ENCODE measurements around the gene RPS3. TPM values are rescaled to one million over a fixed set of nuclear protein-coding genes. Genes with fewer than 3 reads are reported as not detected.

RPS3 gene
- polyA plus RNA-seq, 3 donors = 1,248 to 1,563 (median 1,448) TPM

GRCh38 chr11:75350743-75351540 lies 48.4 kb upstream of the RPS3 start:
- no peaks in the 10 kb centered on the region for H3K9me3 ChIP-seq (replicated peaks in 1 of 2; ENCODE audit: control insufficient read depth in 1 of 2, insufficient read depth in 1 of 2, low read length in 2 of 2)
- H3K4me2 ChIP-seq (replicated peaks; ENCODE audit: extremely low read depth, low read length, poor library complexity, severe bottlenecking) = peak overlapping the region; percentile 86
- H3K27ac ChIP-seq (ENCODE audit: low read depth in 1 of 2, low read length in 2 of 2) = peak overlapping the region; percentile 85 to 94
- H2AFZ ChIP-seq (ENCODE audit: insufficient read depth, low read depth, low read length, poor library complexity, severe bottlenecking) = peak overlapping the region; percentile 63
- H3K79me2 ChIP-seq (ENCODE audit: insufficient read depth, low read length) = peaks cover 73% of the 10 kb centered on the region
- DNase-seq = peak in 2 of 3 donors; percentile 33 to 68
- peaks cover 6 to 23% of the 10 kb centered on the region in 2 donors for H3K36me3 ChIP-seq (replicated peaks in 1 of 2; ENCODE audit: control insufficient read depth in 1 of 2, insufficient read depth in 2 of 2, low read length in 2 of 2)
- Mint-ChIP-seq H3K36me3 (peaks cover 25 to 43% of the 10 kb centered on the region in 2 donors), H3K4me1 (peaks cover 77% of the 10 kb centered on the region), H3K27ac (peak overlapping the region; percentile 91 to 98 (median 97)), H3K9me3 (peaks cover 0 to 4% (median 0%) of the 10 kb centered on the region in 7 donors), H3K27me3 (ENCODE audit: low read depth in 3 of 3) (no peaks in the 10 kb centered on the region), H3K4me3 (peak overlapping the region; percentile 97 to 99)
- peaks cover 56 to 72% of the 10 kb centered on the region in 2 donors for H3K4me1 ChIP-seq (ENCODE audit: control insufficient read depth in 1 of 2, insufficient read depth in 2 of 2, low read length in 2 of 2)
- WGBS (ENCODE audit: insufficient coverage) = under 1% methylated on average over 46 of the region's 47 CpGs
- H3K4me3 ChIP-seq (replicated peaks in 1 of 3; ENCODE audit: low read depth in 2 of 3, low read length in 3 of 3) = peak overlapping the region; percentile 76 to 98 (median 79)
- intact Hi-C loops (cut with micrococcal nuclease) = no loop called here
- H3K27me3 ChIP-seq (ENCODE audit: control insufficient read depth in 2 of 2, insufficient read depth in 2 of 2, low read length in 2 of 2) = no peaks in the 10 kb centered on the region
- peaks cover 51% of the 10 kb centered on the region for H4K20me1 ChIP-seq (ENCODE audit: insufficient read depth, low read length)
- H3K9ac ChIP-seq (ENCODE audit: insufficient read depth, low read length, poor library complexity, severe bottlenecking) = peak overlapping the region; percentile 92
- peak; percentile 20 for TF ChIP-seq CTCF (IDR thresholded peaks at IDR 0.05)

GRCh38 chr11:75351541-75351790 lies 47.9 kb upstream of the RPS3 start, which contains the start of gene ARRB1:
Gene ARRB1, minus strand, starts transcription at chr11:75351661. Its CDS starts 54 bp downstream, at chr11:75351607.
- Mint-ChIP-seq H3K9me3 (peaks cover 0 to 4% (median 0%) of the 10 kb centered on the region in 7 donors), H3K4me3 (peak within 1 kb of the TSS; percentile 97 to 99), H3K27ac (peak within 1 kb of the TSS; percentile 92 to 98 (median 97)), H3K27me3 (ENCODE audit: low read depth in 3 of 3) (peaks cover 0 to 3% (median 0%) of the 10 kb centered on the region in 3 donors), H3K36me3 (peaks cover 23 to 37% of the 10 kb centered on the region in 2 donors), H3K4me1 (peaks cover 72% of the 10 kb centered on the region)
- Histone ChIP-seq H3K27ac (ENCODE audit: low read depth in 1 of 2, low read length in 2 of 2) (peak within 1 kb of the TSS; percentile 85 to 94), H3K9me3 (replicated peaks in 1 of 2; ENCODE audit: control insufficient read depth in 1 of 2, insufficient read depth in 1 of 2, low read length in 2 of 2) (no peaks in the 10 kb centered on the region), H3K27me3 (ENCODE audit: control insufficient read depth in 2 of 2, insufficient read depth in 2 of 2, low read length in 2 of 2) (no peaks in the 10 kb centered on the region), H3K36me3 (replicated peaks in 1 of 2; ENCODE audit: control insufficient read depth in 1 of 2, insufficient read depth in 2 of 2, low read length in 2 of 2) (peaks cover 6 to 23% of the 10 kb centered on the region in 2 donors), H3K4me2 (replicated peaks; ENCODE audit: extremely low read depth, low read length, poor library complexity, severe bottlenecking) (peak within 1 kb of the TSS; percentile 86), H3K4me3 (replicated peaks in 1 of 3; ENCODE audit: low read depth in 2 of 3, low read length in 3 of 3) (peak within 1 kb of the TSS; percentile 76 to 98 (median 79)), H3K9ac (ENCODE audit: insufficient read depth, low read length, poor library complexity, severe bottlenecking) (peak within 1 kb of the TSS; percentile 92), H4K20me1 (ENCODE audit: insufficient read depth, low read length) (peaks cover 46% of the 10 kb centered on the region), H3K4me1 (ENCODE audit: control insufficient read depth in 1 of 2, insufficient read depth in 2 of 2, low read length in 2 of 2) (peaks cover 50 to 67% of the 10 kb centered on the region in 2 donors), H3K79me2 (ENCODE audit: insufficient read depth, low read length) (peaks cover 67% of the 10 kb centered on the region), H2AFZ (ENCODE audit: insufficient read depth, low read depth, low read length, poor library complexity, severe bottlenecking) (peak within 1 kb of the TSS; percentile 80)
- DNase-seq = no peak
- intact Hi-C loops (cut with micrococcal nuclease) = no loop called here
- no peak for TF ChIP-seq CTCF (IDR thresholded peaks at IDR 0.05)
- WGBS (ENCODE audit: insufficient coverage) = under 1% methylated on average over 38 of the region's 38 CpGs

All from CD14-positive monocyte (primary cell).